Activated CD4-positive, CD25-positive, alpha-beta regulatory T cell treated with anti-CD3 and anti-CD28 coated beads, Interleukin-2, amount 50 U/mL, for 16 hours (primary cell): ENCODE results near the gene CIRBP.

ENCODE experiments used
- DNase-seq: peaks from one replicate; pipeline ENCODE4 v3.0.0-alpha.2; 2020; ENCODE audit warnings: low read depth, low spot score

The CIRBP gene

DNA sequence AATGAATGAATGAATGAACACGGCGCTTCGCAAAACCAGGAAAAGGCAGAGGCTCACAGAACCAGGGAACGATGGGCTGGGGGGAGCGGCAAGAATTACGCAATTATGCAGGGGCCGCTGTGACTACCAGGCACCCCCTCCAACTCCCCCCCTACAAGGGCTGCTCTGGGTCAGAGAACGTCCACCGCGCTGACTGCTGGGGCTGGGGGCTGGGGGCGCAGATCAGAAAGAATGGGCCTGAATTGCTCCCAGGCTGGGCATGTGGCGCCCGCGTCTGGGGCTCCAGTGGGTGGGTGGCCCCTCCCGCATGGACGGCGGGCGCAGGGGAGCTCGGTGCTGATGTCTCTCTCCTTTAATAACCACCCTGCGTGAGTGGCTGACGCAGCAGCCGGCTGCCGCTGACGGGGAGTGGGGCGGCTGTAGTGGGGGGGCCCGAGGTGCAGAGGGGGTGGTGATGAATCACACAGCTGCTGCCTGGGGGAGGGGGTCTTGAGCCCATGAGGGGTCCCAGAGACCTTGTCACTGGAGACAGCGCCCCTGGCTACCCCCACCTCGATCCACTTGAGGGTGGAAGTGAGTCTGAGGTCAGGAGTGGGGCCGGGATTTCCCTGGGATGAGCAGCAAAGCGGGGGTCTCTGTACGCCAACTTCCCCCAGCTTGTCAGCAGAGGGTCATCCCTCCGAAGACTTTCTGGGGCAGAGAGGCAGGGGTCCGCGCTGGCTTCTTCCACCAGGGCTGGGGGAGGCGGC, 1.5 kb upstream of the CIRBP start:
- no peak for DNase-seq

DNA sequence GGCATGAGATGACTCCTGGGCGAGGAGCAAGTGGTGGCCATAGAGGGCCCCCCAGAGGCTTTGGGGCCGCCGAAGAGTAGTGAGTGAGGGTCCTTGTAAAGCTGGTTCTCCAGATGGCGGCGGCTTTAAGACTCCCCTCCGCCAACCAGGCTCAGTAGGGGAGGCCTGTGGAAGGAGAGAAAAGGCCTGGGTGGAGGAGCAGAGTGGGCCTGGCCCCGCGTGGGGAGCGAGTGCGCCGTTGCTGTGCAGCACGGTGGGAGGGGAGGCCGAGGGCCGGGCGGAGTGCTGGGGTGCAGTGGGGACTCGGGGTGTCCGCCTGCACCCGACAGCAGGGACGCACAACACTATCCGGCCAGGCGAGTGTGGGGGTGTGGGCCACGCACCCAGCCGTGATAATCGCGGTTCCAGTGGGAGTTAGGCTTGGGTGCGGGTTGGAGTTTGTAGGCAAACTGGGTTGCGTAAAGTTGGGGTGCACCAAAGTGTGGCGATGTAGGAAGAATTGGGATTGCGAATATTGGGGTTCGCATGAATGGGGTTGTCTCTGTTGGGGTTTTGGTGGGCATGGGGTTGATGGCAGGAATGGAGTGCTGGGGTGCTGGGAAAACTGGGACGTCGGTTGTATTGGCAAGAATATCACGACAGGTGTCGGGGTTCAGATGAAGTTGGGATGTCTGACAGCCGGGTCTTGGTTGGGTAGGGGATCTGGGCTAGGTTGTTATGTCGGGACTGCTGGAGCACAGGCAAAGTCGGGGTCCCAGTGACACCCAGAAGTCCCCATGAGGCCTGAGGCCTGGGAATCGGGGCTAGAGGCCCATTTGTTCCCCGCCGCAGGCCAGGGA, 687 bp upstream of the CIRBP start:
- no peak for DNase-seq

DNA sequence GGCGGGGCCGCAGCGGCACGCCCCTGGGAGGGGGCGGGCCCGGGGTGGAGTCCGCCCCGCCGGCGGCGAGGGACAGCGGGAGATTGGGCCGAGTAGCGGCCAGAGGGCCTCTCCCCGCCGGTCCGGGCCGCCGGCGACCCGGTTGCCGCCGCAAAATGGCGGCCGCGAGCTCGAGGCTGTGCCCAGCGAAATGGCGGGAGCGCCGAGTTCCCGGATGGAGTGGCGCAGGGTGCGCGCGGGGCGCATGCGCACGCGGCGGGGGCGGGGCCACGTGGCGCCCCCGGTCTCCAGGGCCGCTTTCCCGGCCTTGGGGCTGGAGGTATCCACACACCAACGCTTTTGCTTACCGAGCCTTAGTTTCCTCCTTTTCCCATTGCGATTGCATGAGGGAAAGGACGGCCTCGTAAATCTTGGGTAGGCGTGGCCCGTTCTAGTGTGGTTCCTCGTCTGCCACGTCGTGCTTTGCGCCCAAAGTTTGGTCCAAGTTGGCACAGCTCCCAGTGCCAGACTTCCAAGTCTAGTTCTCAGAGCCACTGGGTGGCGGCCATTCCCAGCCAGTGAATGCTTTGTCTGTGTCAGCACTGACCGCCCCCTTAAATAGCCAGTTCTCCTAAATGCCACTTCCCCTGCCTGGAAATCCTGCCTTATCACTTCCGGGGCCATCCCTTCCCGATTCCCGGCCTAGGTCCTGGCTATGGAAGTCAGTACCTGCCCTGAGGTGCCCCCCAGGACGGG, 513 bp downstream of the CIRBP start:
- DNase-seq = peak; percentile 79

DNA sequence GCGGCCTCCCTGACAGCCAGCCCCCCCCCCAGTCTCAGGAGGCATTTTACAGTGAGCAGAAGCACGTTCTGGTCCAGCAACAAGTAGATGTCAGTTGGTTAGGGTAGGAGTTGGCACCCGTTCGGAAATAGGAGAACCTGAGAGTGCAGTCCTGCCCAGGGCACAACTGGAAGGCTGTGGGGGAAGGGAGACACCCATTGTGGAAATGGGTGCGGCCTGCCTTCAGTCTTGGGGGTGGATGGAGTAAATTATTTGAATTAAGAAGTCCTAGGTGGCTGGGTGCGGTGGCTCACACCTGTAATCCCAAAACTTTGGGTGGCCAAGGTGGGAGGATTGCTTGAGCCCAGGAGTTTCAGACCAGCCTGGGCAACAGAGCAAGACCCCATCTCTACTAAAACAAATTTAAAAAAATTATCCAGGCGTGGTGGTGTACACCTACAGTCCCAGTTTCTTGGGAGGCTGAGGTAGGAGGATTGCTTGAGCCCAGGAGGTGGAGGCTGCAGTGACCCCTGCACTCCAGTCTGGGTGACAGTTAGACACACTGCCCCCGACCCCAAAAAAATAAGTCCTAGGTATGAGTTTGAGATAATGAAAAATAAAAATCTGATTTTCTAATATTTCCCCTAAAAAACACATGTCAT, 1.2 kb downstream of the CIRBP start:
- DNase-seq = no peak

DNA sequence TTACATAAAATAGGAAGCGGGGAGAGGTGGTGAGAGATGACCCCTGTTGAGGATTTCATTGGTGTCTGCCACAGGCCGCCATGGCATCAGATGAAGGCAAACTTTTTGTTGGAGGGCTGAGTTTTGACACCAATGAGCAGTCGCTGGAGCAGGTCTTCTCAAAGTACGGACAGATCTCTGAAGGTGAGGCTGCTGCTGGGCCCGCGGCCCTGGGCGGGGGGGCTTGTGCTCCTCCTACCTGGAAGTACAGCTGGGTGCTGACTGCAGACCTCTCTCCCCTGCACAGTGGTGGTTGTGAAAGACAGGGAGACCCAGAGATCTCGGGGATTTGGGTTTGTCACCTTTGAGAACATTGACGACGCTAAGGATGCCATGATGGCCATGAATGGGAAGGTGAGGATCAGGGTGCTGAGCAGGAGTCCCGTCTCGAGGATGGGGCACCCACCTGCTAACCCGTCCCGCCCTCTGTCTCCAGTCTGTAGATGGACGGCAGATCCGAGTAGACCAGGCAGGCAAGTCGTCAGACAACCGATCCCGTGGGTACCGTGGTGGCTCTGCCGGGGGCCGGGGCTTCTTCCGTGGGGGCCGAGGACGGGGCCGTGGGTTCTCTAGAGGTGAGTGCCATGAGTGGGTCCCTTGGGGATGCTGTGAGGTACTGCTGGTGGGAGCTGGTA, 1.9 kb downstream of the CIRBP start:
- DNase-seq = no peak

DNA sequence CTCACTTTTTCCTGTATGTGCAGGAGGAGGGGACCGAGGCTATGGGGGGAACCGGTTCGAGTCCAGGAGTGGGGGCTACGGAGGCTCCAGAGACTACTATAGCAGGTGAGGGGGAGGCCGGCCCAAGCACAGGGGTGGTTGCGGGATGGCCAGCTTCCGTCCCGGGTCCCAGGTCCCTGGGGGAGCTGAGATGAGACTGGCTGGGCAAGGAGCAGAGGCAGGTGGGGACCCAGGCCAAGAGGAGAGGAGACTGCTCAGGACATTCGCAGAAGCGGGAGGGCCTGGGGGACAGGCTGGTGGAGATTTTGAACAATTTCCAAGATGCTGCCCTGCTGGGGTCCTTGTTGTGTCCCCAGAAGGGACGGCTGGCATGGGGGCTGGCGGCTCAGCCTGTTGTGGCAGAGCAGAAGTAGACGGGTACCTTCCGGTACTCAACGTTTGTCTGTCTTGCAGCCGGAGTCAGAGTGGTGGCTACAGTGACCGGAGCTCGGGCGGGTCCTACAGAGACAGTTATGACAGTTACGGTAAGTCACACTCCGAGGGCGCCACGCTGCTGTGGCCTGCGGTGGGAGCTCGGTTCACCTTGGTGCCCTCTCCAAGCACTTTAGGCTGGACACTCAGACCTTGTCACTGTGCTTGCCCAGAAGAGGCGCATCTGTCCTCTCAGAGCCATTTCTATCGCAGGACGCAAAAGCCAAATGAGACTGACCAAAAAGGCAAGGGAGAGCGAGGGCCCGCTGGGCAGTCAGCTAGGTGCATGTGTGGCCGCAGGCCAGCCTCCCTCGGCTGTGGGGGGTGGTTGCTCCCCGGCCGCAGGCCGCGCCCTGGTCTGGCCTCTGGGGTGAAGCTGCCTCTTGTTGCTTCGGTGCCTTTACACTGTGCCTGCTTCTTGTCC, 2.6 kb downstream of the CIRBP start:
- DNase-seq = no peak

DNA sequence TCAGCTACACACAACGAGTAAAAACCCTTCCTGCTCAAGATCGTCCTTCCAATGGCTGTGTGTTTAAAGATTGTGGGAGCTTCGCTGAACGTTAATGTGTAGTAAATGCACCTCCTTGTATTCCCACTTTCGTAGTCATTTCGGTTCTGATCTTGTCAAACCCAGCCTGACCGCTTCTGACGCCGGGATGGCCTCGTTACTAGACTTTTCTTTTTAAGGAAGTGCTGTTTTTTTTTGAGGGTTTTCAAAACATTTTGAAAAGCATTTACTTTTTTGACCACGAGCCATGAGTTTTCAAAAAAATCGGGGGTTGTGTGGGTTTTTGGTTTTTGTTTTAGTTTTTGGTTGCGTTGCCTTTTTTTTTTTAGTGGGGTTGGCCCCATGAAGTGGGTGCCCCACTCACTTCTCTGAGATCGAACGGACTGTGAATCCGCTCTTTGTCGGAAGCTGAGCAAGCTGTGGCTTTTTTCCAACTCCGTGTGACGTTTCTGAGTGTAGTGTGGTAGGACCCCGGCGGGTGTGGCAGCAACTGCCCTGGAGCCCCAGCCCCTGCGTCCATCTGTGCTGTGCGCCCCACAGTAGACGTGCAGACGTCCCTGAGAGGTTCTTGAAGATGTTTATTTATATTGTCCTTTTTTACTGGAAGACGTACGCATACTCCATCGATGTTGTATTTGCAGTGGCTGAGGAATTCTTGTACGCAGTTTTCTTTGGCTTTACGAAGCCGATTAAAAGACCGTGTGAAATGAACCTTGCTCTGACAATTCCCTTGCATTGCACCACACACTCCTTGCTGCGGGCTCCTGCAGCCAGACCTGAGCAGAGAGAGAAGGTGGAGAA, 3.5 kb downstream of the CIRBP start:
- DNase-seq = no peak

DNA sequence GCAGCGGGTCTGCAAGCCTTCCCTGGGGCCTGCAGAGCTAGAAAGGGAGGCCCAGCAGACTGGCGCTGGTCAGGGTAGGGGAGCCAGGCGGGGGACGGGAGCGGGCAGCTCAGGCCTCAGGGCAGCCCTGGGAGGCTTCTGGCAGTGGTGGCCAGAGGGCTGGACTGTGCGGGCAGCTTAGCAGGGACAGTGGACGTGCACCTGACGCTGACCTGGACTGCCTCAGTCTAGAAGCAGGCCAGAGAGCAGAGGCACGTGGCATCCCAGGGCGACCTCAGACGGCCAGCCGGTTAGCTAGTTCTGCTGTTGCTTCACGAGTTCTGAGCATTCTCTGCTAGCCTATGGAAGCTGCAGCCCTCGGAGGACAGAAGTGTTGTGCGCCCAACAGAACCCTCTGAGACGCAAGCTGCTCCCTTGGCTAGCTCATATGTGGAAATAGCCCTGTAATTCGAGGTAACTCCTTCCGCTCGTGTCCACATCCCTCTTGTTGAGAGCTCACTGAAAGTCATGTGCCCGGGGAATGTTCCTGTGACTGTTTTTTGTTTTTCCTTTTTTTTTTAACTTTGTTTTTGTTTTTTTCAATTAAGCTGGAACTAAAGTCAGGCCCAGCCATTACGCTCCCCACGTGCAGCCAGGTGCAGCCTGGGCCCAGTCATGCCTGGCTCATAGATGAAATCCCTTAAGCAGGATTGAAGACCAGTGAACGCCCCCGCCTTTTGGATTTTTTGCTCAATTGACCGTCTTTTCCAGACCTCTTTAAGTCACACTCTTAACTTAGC, 4.3 kb downstream of the CIRBP start:
- DNase-seq = no peak

DNA sequence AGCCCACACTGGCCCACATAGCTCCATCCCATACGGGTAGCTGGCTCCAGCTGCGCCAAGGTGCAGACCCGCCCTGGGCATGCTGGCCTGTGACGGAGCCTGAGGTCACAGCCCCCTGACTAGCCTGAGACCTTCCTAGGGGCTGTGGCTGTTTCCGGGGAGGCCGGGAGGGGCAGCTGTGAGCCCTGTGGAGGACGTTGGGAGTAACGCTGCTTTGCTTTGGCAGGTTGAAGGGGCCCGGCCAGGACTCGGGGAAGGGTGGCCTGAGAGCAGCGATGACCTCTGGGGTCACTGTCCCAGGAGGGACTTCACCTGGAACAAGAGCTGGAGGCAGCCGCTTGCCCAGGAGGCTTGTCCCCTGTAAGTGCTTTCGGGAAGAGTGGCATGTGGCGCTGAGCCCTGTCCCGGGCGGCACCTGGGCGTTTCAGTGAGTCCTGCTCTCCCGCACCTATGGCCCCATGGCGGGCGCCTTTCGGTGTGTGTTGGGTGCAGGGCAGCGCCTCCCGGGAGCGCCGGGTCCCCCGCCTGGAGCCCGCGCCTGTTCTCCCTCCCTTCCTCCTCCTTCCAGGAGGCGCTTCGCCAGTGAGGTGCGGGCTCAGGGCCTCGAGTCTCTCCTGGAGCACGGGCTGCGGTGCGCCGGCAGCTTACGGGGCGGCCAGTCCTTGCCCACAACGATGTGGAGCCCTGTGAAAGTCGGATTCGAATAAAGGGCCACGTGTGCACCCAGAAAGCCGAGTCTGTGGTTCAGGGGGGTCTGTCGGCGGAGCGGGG, 5.1 kb downstream of the CIRBP start:
- DNase-seq = no peak

DNA sequence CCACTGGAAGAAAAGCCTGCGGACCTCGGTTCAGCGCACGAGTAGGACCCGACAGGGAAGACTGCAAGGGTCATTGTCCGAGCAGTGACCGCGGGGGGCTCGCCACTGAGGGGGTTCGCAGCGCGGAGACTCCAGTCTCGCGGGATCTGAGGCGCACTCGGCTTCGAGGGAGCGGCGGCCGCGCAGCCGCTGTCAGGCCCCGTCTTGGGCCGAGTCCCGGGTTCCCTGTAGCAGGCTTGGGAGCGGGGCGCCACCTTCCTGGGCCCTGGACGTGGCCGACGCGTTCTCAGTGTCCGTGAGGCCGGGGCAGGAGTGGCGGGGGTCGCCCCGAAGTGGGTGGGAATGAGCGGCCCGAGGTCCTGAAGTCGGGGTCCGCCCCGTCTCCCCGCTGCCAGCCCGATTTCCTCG, 5.7 kb downstream of the CIRBP start:
- DNase-seq = no peak

DNA sequence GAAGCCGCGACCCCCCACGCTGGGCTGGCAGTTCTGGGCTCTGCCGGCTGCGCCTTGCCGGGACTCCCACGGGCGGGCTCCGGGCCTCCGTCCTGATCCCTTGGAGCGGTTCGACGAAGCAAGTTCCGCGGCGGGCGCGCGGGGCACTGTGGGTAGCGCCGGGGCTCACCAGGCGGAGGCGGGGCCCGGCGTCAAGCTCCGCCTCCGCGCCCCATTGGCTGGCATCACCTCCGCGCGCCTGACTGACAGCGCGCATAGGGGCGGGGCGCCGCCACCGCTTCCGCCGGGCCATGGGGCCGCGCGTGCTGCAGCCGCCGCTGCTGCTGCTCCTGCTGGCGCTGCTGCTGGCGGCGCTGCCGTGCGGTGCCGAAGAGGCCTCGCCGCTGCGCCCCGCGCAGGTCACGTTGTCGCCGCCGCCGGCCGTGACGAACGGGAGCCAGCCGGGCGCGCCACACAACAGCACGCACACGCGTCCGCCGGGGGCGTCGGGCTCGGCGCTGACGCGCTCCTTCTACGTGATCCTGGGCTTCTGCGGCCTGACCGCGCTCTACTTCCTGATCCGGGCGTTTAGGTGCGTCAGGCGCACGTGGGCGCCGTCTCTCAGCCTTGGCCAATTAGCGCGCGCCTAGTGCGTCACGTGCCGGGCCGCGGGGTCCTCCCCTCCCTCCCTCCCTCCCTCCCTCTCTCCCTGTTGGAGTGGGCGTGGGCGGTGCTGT, 6.3 kb downstream of the CIRBP start, which contains the start of gene FAM174C:
Gene FAM174C (plus strand): TSS at position 271 of the 716 bp plus-strand sequence. CDS start 20 bp downstream, at position 291.
- peak; percentile 92 for DNase-seq

DNA sequence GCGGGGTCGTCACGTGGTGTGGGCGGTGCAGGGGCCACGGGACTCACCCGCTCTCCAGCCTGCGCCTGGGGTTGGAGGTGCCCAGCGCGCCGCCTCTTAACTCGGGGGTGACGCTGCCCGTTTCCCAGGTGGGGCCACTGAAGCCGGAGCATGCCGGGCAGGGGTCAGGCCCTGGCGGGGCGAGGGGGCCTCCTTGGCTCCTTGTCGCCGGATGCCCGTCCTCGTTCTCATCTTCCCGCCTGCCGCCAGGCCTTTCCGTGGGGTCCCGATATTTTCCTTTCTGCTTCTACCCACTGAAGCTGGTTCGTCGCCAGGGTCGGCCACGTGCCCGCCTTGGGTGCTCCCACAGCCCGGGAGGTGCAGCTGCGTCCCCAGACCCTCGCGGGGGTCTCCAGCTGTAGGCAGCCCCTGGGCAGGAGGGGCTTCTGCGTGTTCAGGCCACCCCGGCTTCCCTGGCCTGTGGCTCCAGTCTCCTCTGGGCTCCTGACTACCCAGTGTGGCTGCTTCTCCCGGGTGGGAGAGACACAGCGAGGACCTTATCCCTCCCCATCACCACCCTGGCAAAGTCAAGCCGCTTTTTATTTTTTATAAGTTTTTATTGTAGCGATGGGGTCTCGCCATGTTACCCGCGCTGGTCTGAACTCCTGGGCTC, 7.0 kb downstream of the CIRBP start:
- DNase-seq = no peak

DNA sequence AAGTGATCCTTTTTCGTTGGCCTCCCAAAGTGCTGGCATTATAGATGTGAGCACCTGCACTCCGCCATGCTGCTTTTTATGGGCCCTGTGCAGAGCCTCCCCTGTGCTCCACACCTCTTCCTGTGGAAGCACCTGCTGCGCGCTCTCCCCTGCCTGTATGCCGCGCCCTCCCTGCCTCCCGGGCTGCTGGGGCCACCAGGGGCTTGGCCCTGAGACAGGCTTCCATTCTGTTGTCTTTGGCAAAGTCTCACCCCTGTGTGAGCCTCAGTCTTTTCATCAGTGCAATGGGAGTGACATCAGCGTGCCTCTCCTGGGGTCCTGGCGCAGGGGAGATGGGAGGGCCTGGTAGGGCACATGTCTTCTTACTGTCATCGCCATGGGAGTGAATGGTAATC, 7.5 kb downstream of the CIRBP start:
- no peak for DNase-seq

DNA sequence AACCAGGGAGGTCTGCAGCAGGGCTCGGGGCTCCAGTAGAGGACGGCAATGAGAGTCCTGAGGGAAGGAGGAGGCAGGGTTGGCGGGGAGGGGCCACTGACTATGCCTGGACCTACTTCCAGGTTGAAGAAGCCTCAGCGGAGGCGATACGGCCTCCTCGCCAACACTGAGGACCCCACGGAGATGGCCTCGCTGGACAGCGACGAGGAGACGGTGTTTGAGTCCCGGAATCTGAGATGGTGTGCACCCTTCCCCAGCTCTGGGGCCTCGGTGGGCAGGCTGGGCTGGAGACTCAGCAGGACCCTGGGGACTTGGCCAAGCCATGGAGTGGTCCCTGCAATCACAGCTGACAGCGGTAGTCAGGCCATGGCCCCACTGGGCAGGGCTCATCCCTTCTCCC, 7.9 kb downstream of the CIRBP start:
- no peak for DNase-seq

DNA sequence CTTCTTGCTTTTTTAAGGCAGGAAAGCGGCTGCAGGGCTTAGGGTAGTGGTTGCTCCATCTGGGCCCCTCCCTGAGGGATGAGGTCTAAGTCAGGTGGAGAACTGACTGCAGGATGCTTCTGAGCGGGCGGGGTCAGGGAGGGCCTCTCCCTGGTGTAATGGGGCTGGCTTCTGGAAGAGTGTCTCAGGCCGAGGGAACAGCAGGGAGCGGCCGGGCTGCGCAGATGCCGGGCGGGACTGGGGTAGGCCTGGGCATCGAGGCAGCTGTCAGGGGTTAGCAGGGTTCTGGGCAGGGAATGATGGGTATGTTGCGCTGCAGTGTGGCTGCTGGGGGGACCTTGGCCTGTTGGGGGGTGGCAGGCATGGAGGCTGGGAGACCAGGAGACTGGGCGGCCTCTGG, 8.9 kb downstream of the CIRBP start:
- DNase-seq = no peak
